ENCODE data around the gene SLC25A48.
A peak's percentile ranks its signal among the peaks of the same experiment; 100 is the strongest.
"Not testable (repeated sequence)": the region's sequence is repeated elsewhere in the genome, so short reads cannot be mapped to it uniquely, and the experiment has no call there.

SLC25A48 gene

DNA sequence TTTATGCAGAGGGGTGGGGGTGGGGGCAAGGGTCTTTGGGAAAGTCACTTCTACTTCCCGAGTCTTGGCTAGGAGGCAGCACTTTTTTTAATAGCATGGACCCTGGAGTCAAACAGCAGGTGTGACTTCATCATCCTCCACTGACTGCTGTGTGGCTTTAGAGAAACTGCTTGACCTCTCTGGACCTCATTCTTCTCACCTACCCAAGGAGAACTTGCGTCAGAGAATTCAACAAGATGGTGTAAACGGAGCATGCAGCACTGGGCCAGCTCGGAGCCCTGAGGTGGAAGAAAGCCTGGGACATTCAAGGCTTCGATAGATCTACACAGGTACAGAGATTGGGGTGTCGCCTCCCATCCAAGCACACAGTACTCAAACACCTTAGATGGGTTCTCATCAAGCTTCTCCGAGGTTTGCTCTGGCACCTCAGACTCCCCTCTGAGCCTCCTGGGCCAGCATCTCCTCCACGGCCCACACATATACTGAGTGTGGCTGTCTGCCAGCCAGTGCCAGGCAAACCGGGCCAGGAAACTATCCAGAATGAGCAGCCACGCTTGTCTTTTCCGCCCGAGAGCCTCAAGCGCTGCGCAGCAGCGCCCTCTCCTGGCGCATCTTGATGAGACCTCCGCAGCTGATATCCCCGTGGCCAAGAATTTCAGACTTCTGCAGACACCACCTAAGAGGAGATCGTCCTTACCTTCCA lies 4.6 kb upstream of the SLC25A48 start:
- DNase-seq (ENCODE audit: low read depth in 3 of 3) = peak; percentile 12 to 28 (median 20)

DNA sequence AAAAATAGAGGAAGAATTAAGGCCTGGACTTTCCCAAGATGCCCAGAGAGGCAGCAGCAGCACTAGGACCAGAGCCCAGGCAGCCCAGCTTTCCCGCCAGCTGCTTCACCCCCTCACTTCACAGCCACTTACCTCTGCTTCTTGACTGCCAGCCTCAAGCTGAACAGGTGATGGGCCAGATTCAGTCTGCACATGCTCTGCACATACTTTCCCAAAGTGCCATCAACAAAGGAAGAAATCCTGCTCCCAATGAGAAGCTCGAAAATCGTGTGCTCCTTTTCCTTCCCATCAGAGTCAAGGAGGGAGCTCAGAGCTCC lies 4.1 kb upstream of the SLC25A48 start:
- no peak for DNase-seq (ENCODE audit: low read depth in 3 of 3)

DNA sequence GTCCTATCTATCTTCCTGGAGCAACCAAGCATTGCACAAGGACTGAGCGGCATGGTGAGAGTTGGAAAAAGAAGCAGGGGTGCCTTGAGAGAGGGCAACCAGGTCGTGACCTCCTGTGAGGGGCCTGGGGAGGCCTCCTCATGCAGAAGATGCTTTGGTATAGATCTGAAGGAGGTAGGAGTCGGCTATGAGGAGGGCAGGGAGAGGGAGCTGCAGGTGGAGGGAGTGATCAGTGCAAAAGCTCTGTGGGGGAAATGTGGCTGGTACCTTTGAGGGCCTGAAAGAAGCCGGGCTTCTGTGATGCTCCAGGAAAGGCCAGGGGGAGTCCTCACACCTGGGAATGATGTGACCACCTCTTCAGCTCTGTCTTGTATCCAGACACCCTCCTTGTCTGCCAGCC lies 3.6 kb upstream of the SLC25A48 start:
- DNase-seq (ENCODE audit: low read depth in 3 of 3) = no peak

DNA sequence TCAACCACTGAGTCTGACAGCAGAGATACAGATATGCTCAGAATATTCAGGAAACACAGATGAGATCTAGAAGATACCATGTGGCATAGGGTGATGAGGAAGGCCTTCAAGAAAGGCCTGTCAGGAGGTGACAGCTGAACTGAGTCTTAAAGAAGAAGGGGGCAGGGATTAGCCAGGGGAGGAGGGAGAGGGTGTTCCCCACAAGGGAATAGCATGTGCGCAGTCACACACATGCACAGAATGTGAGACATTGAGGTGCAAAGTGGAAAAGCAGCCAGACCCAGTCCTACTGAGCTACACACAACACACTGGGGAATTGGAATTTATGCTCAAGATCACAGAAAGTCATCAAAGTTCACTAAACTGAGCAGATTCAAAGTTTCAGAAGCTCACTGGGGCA lies 3.0 kb upstream of the SLC25A48 start:
- no peak for DNase-seq (ENCODE audit: low read depth in 3 of 3)

DNA sequence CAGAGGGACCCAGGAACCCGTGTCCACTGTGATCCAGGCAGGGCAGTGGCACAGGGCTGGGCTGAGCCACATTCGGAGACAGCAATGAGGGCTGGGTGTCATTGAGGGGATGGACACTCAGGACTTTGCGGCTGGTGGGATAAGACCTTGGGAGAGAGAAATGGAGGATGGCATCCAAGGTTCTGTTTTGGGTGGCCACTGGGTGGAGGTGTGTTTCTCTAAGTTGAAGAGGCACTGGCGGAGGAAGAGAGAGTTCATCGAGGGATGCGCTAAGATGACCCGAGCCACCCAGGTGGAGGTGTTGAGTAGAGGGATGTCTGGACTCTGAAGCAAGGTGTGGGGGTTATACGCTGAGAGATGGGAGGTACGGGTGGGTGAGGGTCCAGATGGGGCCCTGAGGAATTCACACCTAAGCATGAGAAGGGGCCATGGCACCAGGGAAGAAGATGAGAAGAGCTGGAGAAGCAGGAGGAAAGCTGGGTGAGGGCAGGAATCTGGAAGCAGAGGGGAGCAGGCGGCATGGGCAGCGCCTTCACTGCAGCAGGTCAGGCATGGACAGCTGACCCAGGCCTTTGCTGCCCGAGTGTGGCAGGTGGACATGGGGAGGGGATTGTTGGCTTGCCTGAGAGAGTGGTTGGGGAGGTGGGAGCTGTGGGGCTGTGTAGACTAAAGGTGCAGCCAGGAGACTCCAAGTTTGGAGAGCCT lies 2.5 kb upstream of the SLC25A48 start:
- DNase-seq (ENCODE audit: low read depth in 3 of 3) = no peak

DNA sequence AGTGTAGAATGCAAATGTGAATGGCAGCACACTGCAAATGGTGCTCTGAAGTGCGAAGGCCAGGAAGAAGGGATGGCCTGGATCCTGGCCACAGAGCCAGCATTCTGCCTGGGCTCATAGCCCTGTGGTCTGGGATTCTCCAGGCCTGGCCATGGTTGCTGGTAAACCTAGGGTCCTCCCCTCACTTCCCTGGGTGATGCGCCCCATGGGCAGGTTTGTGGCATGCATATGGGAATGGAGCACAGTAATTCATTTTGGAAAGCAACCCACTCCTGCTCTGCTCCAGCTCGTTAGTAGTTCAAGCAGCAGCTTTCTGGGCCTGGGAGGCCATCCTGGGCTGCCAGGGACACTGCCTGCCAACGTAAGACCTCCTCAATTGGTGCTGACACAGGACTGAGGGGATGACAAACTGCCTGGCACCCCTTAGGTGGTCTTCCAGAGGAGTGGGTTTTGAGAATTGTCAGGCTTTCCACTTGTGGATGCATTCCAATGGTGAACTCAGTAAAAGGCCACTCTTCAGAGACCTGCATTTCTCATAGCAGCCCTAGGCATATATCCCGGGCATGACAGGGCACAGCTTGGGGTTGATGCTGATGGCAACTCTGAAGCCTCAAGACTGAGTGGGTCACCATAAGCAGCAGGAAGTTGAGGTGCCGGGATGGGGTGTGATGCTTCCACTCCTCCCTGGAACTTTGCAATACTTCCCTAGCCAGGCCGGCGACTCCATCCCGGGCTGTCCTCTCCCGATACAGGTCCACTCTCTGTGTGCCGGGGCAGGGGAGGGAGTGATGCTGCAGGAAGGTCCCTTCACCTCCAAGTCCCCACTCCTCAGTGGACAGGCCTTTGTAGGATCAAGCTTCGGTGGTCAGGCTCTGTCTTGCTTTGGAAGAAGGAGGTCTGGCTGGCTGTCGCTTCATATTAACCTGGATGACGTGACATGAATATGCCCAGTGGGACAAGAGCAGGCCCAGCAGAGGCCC lies 1.2 kb upstream of the SLC25A48 start:
- DNase-seq (ENCODE audit: low read depth in 3 of 3) = no peak

DNA sequence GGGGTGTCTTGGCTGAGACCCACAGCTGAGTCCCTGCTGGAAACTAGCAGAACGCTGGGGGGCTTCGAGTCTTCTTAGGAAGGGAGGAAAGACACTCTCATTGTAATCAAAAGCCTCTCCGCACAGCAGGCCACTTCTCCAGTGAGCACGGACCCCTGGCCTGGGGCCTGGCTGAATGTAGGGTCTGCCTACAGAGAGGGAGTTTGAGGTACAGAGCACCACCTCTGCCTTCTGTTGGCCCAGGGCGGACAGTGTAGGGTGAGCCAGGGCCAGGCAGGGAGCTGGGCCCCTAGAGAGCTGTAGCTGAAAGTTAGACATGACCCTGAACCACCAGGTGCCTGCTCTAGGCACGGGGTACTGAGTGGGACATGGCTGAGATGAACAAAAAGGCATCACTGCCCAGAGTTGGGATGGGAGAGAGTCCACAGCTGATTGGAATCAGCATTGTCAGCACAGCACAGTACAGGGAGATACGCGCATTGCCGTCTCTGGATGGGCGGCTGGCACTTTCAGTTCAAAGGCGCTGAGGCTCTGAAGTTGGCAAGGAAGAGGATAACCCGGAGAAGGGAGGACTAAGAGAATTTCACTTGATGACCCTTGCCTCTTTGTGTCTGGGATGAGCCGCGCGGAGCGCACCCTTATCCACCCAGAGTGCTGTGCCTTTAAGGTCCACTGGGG lies 363 bp upstream of the SLC25A48 start:
- DNase-seq (ENCODE audit: low read depth in 3 of 3) = no peak

DNA sequence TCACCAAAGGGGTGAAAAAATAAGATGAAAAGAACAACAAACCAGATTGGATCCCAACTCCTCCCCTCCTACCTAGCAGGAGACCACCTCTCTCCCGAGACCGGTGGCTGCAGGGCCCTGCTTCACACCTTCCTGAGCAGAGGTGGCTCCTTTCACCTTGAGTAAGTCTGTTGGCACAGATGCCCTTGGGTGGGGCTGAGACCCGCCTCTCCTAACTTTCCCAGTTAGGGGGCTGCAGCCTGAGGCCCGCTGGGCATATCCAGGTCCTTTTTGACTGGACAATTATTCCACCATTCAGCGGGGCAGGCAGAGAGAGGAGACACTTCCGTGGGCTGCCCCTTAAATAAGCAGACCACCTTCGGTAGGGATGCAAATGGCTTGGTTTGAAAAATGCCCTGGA lies 1.3 kb downstream of the SLC25A48 start:
- no peak for DNase-seq (ENCODE audit: low read depth in 3 of 3)

DNA sequence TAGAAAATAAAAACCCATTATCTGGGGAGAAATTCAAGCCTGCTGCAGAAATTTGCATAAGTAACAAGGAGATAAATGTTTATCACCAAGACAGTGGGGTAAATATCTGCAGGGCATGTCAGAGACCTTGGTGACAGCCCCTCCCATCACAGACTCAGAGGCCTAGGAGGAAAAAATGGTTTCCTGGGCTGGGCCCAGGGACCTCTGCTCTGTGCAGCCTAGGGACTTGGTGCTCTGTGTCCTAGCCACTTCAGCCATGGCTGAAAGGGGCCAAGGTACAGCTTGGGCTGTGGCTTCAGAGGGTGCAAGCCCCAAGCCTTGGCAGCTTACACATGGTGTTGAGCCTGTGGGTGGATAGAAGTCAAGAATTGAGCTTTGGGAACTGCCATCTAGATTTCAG lies 3.9 kb downstream of the SLC25A48 start:
- DNase-seq (ENCODE audit: low read depth in 3 of 3) = not testable (repeated sequence)

DNA sequence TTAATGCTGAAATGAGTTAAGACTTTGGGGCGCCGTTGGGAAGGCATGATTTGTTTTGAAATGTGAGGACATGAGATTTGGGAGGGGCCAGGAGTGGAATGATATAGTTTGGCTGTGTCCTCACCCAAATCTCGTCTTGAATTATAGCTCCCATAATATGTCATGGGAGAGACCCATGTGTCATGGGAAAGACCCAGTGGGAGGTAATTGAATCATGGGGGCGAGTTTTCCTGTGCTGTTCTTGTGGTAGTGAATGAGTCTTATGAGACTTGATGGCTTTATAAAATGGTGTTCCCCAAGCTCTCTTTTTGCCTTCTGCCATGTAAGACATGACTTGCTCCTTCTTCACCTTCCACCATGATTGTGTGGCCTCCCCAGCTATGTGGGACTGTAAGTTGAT lies 5.1 kb downstream of the SLC25A48 start:
- no peak for DNase-seq (ENCODE audit: low read depth in 3 of 3)

DNA sequence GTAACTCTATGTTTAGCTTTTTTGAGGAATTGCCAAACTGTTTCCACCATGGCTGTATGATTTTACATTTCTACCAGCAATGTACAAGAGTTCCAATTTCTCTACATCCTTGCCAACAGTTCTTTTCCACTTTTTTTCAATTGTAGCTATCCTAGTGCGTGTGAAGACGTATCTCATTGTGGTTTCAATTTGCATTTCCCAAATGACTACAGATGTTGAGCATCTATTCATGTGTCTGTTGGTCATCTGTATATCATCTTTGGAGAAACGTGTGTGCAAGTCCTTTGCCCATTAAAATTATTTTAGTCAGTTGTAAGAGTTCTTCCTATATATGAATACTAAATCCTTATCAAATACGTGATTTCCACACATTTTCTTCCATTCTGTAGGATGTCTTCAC lies 6.5 kb downstream of the SLC25A48 start:
- no peak for DNase-seq (ENCODE audit: low read depth in 3 of 3)

DNA sequence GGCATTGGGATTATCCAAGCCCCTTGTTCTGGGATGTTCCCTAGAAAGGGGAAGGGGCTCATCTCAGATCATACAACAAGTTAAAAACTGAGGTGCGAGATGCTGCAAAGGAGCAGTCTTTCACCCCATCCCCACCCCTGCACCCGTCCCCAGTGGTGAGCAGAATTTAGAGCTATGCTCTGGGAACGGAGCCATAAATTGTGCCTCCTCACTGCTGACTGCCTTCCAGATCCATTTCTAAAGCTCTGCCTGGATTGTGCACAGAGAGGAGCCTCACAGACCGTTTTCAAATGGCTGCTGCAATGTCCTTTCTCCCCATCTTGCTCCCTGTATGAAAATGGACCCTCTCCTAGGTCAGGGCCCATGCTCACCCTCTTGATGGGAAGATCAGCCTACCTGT lies 8.3 kb downstream of the SLC25A48 start:
- DNase-seq (ENCODE audit: low read depth in 3 of 3) = no peak

DNA sequence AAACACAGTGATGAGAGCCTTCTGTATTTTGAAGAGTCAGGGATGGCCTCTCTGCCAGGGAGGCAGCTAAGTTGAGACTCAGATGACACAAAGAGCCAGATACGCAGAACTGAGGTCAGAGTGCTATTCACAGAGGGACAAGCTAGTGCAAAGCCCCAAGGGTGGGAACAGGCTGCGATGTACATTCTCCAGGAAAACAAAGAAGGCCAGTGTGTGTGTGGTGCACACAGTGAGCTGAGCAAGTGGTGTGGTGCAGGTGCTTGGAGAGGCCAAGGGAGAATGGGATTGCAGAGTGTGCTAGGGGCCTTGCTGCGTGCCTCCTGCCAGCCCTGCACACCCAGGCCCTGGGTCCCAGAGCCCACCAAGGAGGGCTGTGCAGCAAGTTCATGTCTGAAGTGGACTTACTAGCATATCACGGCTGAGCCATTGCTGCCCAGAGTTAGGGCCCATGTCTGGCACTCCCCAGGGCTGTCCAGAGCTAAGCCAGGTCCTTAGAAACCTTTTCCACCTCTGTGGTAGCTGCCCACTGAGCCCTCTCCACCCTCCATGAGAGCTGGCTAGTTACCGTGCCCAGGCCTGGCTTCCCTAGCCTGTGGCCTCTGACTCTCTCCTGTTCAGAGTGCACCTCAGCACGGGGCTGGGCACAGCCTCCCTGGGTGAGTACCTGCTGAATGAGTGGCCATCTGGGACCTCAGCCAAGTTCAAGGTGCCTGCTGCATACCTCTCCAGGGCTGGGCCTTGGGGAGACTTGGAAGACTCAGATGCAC lies 9.3 kb downstream of the SLC25A48 start:
- no peak for DNase-seq (ENCODE audit: low read depth in 3 of 3)

DNA sequence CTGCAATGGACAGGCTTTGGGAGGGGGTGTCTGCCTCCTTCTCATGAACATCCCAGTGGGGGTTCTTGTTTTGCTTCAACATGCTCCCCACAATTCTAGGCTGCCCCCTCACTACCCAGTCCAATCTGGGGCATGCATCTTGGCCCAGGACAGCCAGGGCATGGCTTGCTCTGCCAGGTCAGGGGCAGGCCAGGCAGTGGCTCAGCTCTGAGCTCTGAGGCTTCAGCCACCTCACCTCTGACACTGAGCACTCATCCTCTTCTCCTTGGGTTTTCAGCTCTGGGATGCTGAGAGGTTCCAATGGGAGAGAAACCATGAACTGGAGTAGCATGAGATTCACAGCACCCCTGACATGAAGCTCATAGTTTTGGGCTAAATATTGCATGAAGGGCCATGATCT lies 11.8 kb downstream of the SLC25A48 start:
- DNase-seq (ENCODE audit: low read depth in 3 of 3) = no peak

DNA sequence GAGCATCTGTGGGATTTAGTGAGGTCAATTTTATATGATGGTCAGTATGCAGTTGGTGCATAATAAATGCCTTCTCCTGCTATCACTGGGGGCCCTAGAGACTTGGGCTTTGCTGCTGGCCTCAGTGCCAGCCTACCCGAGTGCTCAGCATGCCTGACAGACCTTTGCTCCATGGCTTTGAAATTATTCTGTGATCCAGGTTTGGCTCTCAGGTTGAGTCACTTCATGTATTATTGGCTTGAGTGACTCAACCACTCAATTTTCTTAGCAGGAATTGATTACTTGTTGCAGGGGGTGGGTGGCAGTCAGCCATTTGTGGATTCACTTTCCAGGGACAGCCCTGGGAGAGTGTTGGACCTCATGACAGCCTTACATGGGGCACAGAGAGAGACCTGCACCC lies 13.5 kb downstream of the SLC25A48 start:
- no peak for DNase-seq (ENCODE audit: low read depth in 3 of 3)

DNA sequence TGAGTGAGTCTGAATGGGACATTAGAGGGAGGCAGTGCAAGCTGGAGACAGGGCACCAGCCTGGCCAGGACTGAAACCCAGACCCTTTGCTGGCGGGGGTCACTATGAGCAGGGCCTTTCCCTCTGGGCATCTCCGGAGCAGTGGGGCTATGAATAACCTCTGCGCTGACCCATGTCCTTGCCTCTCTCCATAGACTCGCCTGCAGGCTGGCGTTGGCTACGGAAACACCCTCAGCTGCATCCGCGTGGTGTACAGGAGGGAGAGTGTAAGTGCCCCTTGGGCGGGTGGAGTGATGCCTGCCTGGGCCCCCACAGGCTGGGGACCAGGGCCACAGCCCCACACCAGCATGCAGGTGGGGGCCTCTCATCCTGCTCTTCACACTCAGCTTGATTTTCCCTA lies 15.8 kb downstream of the SLC25A48 start:
- no peak for DNase-seq (ENCODE audit: low read depth in 3 of 3)

DNA sequence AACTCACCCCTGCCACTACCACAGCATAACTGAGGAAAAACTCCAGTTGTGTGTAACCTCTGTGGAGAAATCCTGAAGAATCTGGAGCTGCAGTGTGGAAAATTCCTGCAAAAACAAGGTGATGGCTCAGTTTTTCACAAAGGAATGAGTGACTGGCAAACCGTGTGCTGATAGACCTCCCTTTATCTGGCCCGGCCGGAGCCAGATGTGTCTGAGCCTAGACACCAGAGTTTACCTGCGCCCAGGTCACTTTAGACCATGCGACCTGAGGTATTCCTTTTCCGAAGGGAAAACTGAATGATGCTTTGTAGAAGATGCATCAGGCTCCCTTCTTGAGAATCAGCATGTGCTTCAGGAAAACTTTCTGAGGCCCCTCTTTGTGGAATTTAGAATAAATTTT lies 16.2 kb downstream of the SLC25A48 start:
- DNase-seq (ENCODE audit: low read depth in 3 of 3) = no peak

DNA sequence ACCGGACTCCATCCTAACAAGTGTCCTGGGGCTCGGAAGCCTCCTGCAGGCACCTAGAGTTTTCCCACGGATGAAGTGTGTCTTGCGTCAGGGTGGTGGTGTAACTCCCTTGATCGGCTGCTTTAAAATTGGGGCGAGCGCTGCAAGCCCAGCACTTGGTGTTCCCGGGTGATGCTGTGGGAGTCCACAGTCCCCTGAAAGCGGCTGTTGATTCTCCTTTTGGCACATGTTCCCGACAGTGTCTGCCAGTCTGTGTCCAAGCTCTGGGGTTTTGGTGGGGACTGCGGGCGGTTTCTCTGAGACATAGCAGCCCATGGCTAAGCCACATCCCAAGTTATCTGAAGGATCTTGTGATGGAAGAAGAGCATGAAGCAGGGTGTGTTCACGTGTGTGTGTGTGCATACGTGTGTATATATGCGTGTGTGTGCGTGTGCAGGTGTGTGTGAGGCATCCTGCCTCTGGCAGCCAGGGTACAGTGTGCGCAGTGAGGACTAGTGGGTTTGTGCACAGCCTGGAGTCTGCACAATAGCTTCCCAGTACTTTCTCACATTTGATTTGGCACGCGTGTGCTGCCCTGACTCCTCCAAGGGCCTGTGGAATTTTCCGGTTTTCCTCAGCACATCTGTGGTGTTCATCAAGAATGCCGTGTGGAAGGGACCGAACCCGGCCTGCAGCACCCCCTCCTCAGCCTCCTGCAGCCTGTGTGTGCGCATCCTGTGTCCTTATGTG lies 16.9 kb downstream of the SLC25A48 start:
- no peak for DNase-seq (ENCODE audit: low read depth in 3 of 3)

DNA sequence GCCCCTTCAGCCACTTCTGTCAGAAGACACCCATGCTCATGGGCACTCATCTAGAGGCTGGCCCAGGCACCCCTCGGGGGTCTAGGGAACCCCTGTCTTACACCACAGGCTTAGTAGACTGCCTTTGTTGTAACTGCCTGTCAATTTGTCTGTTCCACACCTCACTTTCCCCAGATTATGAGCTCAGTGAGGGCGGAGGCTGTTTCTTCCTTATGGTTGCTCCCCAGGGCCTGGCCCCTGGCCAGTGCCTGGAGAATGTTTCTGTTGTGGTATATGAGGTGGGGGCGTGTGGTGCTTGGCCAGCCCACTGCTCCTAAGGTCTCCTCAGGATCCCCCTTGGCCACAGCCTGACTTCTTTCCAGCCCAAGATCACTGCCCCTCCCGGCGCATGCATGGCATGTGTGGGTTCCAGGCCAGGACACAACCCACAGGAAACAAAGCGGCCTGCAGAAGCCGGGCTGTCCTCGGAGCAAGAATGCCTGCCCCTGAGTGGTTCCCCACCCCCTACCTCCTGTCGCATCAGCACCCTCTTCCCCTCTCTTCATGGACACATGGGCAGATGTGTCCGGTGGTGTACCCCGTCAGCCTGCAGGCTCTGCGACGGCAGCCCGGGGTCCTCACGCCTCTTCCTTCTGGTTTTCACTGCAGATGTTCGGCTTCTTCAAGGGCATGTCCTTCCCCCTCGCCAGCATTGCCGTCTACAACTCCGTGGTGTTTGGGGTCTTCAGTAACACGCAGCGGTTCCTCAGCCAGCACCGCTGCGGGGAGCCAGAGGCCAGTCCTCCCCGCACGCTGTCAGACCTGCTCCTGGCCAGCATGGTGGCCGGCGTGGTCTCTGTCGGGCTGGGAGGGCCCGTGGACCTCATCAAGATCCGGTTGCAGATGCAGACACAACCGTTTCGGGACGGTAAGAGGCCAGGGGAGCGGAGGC lies 17.7 kb downstream of the SLC25A48 start:
- no peak for DNase-seq (ENCODE audit: low read depth in 3 of 3)
